Calu3 (cell line): ENCODE results near the gene DGKI. TPM values are rescaled to one million over a fixed set of nuclear protein-coding genes. Genes with fewer than 3 reads are reported as not detected.

ENCODE experiments used
- BruUV-seq: library from RNA; stranded (reverse); fragments of 400-500 nt; replicated peaks from 2 replicates; lab custom pipeline; 2021; lab: Mats Ljungman, UMichigan
- CTCF ChIA-PET: fragments of 300-600 bp; sonication (Branson Sonifier 250); formaldehyde crosslinking; loops from one replicate; lab custom pipeline; 2022; ENCODE audit warnings: antibody characterized with exemption; lab: Charles Lee
- DNase-seq: peaks from one replicate; pipeline ENCODE4 v3.0.0; 2022
- H3K27ac Mint-ChIP-seq: one replicate; pipeline ENCODE4 v1.8.0; 2022; ENCODE audit warnings: mixed read lengths; ENCODE audit not compliant: unreplicated experiment
- H3K27me3 Mint-ChIP-seq: one replicate; pipeline ENCODE4 v1.8.0; 2022; ENCODE audit warnings: mixed read lengths; ENCODE audit not compliant: unreplicated experiment
- H3K36me3 Mint-ChIP-seq: one replicate; pipeline ENCODE4 v1.8.0; 2022; ENCODE audit warnings: mild to moderate bottlenecking, moderate library complexity, mixed read lengths; ENCODE audit not compliant: insufficient read depth, unreplicated experiment
- H3K4me1 Mint-ChIP-seq: one replicate; pipeline ENCODE4 v1.8.0; 2022; ENCODE audit warnings: mild to moderate bottlenecking, low read depth, mixed read lengths; ENCODE audit not compliant: unreplicated experiment
- H3K4me3 Mint-ChIP-seq: one replicate; pipeline ENCODE4 v1.8.0; 2022; ENCODE audit warnings: mild to moderate bottlenecking, low read depth, moderate library complexity, mixed read lengths; ENCODE audit not compliant: unreplicated experiment
- H3K9me3 Mint-ChIP-seq: one replicate; pipeline ENCODE4 v1.8.0; 2022; ENCODE audit warnings: low read depth, mixed read lengths; ENCODE audit not compliant: unreplicated experiment
- intact Hi-C: fragments of 100-400 bp; cut with micrococcal nuclease; formaldehyde crosslinking; loops from one replicate; pipeline ENCODE4 v1.10.0; 2022; ENCODE audit not compliant: unreplicated experiment
- total RNA-seq: library from RNA; stranded (reverse); gene quantifications from 2 replicates; pipeline ENCODE4 v1.2.3, GENCODE V29; 2022
- TF ChIP-seq, protein P1 (sequence below): fragments of 200-600 bp; IDR thresholded peaks from one replicate; pipeline ENCODE4 v1.8.0; 2022; ENCODE audit warnings: antibody characterized with exemption; ENCODE audit not compliant: unreplicated experiment

Gene DGKI
- total RNA-seq, 1 experiment from 2014 or later, result not detected

DNA sequence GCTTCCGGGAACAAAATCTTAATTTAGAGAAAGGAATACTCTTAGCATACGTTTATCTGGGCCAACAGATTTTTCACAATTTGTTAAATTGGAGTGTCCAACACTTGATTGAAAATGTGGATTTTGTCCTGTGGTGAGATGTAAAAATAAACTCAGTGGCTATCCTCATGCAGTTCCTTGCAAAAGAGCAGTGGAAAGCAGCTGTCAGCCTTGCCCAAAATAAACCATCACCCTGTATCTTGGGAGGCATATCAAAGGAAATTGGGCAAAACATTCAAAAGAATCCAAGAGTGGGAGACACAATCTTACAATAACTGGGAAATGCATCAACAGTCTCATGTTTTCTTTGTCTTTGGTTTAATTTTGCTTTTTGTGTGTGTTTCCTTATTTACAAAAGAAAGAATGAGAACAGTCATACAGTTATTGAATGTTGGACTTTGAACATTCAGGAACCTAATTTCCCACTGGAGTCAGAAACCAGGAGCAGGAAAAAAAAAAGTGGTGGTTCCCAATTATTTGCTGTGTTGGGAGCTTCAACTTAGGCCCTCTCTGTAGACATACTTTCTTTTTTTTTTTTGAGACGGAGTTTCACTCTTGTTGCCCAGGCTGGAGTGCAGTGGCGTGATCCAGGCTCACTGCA lies 44.4 kb upstream of the DGKI start:
- Mint-ChIP-seq H3K27ac (no peak overlapping the region), H3K27me3 (no peaks in the 10 kb centered on the region), H3K36me3 (peaks cover 4% of the 10 kb centered on the region), H3K4me1 (peaks cover 8% of the 10 kb centered on the region), H3K9me3 (no peaks in the 10 kb centered on the region), H3K4me3 (no peak overlapping the region)
- BruUV-seq, result no TSS peak
- TF ChIP-seq, protein P1, sequence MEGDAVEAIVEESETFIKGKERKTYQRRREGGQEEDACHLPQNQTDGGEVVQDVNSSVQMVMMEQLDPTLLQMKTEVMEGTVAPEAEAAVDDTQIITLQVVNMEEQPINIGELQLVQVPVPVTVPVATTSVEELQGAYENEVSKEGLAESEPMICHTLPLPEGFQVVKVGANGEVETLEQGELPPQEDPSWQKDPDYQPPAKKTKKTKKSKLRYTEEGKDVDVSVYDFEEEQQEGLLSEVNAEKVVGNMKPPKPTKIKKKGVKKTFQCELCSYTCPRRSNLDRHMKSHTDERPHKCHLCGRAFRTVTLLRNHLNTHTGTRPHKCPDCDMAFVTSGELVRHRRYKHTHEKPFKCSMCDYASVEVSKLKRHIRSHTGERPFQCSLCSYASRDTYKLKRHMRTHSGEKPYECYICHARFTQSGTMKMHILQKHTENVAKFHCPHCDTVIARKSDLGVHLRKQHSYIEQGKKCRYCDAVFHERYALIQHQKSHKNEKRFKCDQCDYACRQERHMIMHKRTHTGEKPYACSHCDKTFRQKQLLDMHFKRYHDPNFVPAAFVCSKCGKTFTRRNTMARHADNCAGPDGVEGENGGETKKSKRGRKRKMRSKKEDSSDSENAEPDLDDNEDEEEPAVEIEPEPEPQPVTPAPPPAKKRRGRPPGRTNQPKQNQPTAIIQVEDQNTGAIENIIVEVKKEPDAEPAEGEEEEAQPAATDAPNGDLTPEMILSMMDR, result no peak
- intact Hi-C loops, result no loop called here
- no peak for DNase-seq
- CTCF ChIA-PET, result interaction anchor here (0.7 kb wide), 1 partner anchor 692 kb away, joined by 4 read pairs; no protein-coding TSS in a partner anchor

DNA sequence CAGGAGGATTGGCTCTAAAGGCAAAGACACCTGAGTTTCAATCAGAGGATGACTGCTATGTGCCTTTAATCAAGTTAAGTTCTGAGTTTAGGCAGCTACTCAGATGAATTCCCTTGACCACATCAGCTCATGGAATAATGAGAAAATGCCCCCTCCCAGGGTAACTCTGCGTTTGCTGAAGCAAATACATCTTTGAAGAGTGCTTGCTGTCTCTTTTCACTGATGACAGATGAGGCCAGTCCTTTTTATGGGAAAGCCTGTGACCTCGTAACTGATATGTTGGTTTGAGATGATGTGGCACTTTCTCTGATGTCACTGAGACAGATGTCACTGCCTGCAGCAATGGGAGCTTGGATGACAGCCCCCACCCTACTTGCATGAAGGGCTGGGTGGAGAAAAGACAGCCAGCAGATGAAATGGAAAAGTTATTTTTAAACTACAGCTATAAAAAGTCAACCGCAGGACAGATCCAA lies 43.7 kb upstream of the DGKI start:
- no peaks in the 10 kb centered on the region for H3K9me3 Mint-ChIP-seq
- no peak overlapping the region for H3K27ac Mint-ChIP-seq
- no peak for DNase-seq
- TF ChIP-seq, protein P1, result no peak
- peaks cover 8% of the 10 kb centered on the region for H3K4me1 Mint-ChIP-seq
- CTCF ChIA-PET, result interaction anchor here (0.5 kb wide), 1 partner anchor 41 kb away, joined by 8 read pairs; no protein-coding TSS in a partner anchor
- no TSS peak for BruUV-seq
- H3K27me3 Mint-ChIP-seq, result no peaks in the 10 kb centered on the region
- no peaks in the 10 kb centered on the region for H3K36me3 Mint-ChIP-seq
- intact Hi-C loops, result no loop called here
- no peak overlapping the region for H3K4me3 Mint-ChIP-seq

- CTCF ChIA-PET, result no interaction called here
- Mint-ChIP-seq H3K27ac (no peak overlapping the region), H3K4me1 (peaks cover 8% of the 10 kb centered on the region)
Measured at GRCh38 chr7:137888241-137888640, 41.5 kb upstream of the DGKI start.

GRCh38 chr7:137886746-137887145 lies 40.0 kb upstream of the DGKI start:
- Mint-ChIP-seq H3K9me3 (no peaks in the 10 kb centered on the region), H3K4me3 (no peak overlapping the region), H3K36me3 (no peaks in the 10 kb centered on the region), H3K4me1 (peaks cover 18% of the 10 kb centered on the region), H3K27ac (no peak overlapping the region), H3K27me3 (no peaks in the 10 kb centered on the region)
- BruUV-seq, result no TSS peak
- CTCF ChIA-PET, result no interaction called here
- intact Hi-C loops, result no loop called here
- no peak for DNase-seq
- TF ChIP-seq, protein P1, result no peak

More at GRCh38 chr7:137888241-137888640, 41.5 kb upstream of the DGKI start:
- Mint-ChIP-seq H3K4me3 (no peak overlapping the region), H3K36me3 (no peaks in the 10 kb centered on the region), H3K9me3 (no peaks in the 10 kb centered on the region), H3K27me3 (no peaks in the 10 kb centered on the region)
- BruUV-seq, result no TSS peak
- intact Hi-C loops, result no loop called here
- TF ChIP-seq, protein P1, result no peak
- DNase-seq, result no peak
